ENCODE results near the gene GNG8.

DNA sequence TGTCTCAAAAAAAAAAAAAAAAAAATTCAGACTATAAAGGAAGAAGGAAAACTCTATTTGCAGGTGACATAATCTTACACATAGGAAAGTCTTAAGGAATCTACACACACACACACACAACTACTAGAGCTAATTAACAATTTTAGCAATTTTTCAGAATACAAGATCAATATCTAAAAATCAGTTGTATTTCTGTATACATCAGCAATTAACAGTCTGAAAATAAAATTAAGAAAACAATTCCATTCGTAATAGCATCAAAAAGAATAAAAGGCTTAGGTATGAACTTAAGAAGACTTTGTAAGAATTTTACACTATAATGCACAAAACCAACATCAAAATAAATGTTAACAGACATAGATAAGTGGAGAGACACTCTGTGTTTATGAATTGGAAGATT, 50.5 kb downstream of the GNG8 start:
- no peak for TF ChIP-seq CTCF (IDR thresholded peaks at IDR 0.05)
- no peak for TF ChIP-seq POLR2A (IDR thresholded peaks at IDR 0.05)

Data from Peyer's patch (tissue), 4 donors.